GM12874 (cell line): ENCODE measurements around the gene MADD.

Experiments used
- CTCF ChIP-seq: IDR thresholded peaks from 2 replicates; pipeline ENCODE4 v1.5.1; 2011; ENCODE audit warnings: low read depth, mild to moderate bottlenecking, control low read depth, low read length, moderate library complexity; ENCODE audit not compliant: insufficient read depth

MADD gene

GRCh38 chr11:47253660-47254059 is 16.3 kb upstream of the MADD start:
- TF ChIP-seq CTCF: no peak

- no peak for TF ChIP-seq CTCF
Measured at GRCh38 chr11:47254386-47254785, 15.5 kb upstream of the MADD start.

GRCh38 chr11:47256374-47256773 is 13.6 kb upstream of the MADD start:
- no peak for TF ChIP-seq CTCF

GRCh38 chr11:47257177-47257516 is 12.8 kb upstream of the MADD start:
- no peak for TF ChIP-seq CTCF

- peak; percentile 49 for TF ChIP-seq CTCF
Measured at GRCh38 chr11:47257517-47258316, 12.2 kb upstream of the MADD start, which contains the start of gene NR1H3. TSS of gene NR1H3 (plus strand) at chr11:47257996. CDS start at chr11:47259217, 1,221 bp downstream.

- TF ChIP-seq CTCF: no peak
Measured at GRCh38 chr11:47258317-47258902, 11.5 kb upstream of the MADD start.

- TF ChIP-seq CTCF: peak; percentile 61
Measured at GRCh38 chr11:47259232-47259977, 10.5 kb upstream of the MADD start.
